ENCODE data around the gene ABCG4. TPM values are rescaled to one million over a fixed set of nuclear protein-coding genes. Genes with fewer than 3 reads are reported as not detected.

ABCG4 gene
- total and polyA plus RNA-seq, 9 of the 15 experiments (the other 6 are each of a cell fraction or from before 2014, with no cell fraction given): 0.03 to 0.11 (median 0.07) TPM; not detected in 4

GRCh38 chr11:119121008-119121810 lies 27.6 kb upstream of the ABCG4 start, which contains the start of gene HINFP (continued):
- no peak for TF ChIP-seq E4F1 (CRISPR knock-in tag; IDR thresholded peaks at IDR 0.05; ENCODE audit: borderline replicate concordance)
- no peak for TF ChIP-seq EZH2 (IDR thresholded peaks at IDR 0.05; ENCODE audit: borderline replicate concordance, low read depth, low read length)
- TF ChIP-seq ZNF407 (IDR thresholded peaks at IDR 0.05; ENCODE audit: low read depth): peak; percentile 29; the same call in 1 of the 2 replicates
- 0 out of 2 replicates have a peak, but pooled peaks have one; percentile 11 for TF ChIP-seq NBN (IDR thresholded peaks at IDR 0.05; ENCODE audit: low read depth)
- TF ChIP-seq ZNF644 (tag; IDR thresholded peaks at IDR 0.05; ENCODE audit: low read depth): no peak
- TF ChIP-seq CREBBP (IDR thresholded peaks at IDR 0.05; ENCODE audit: low read depth, low read length): no peak
- no peak for TF ChIP-seq SMARCB1 (IDR thresholded peaks at IDR 0.05; ENCODE audit: insufficient read length, low read depth)
- peak; percentile 34; the same call in 1 of the 2 replicates for TF ChIP-seq JUND (IDR thresholded peaks at IDR 0.05; ENCODE audit: borderline replicate concordance, low read depth, low read length)
- no peak; the same call in 2 of the 3 replicates for TF ChIP-seq JUND (tag; IDR thresholded peaks at IDR 0.05; ENCODE audit: borderline replicate concordance, low read depth, low read length)
- TF ChIP-seq ZNF197 (CRISPR knock-in tag; IDR thresholded peaks at IDR 0.05; ENCODE audit: low read depth): no peak
- no peak for TF ChIP-seq KLF10 (CRISPR knock-in tag; IDR thresholded peaks at IDR 0.05)
- TF ChIP-seq CTCF (IDR thresholded peaks at IDR 0.05 in 2 of 3, conservative IDR thresholded peaks at IDR 0.05 in 1 of 3; ENCODE audit: insufficient read depth in 2 of 3, low read depth in 1 of 3, low read length in 3 of 3): no peak
- no peak for TF ChIP-seq RAD21 (CRISPR knock-in tag; conservative IDR thresholded peaks at IDR 0.05 in 1 of 2, IDR thresholded peaks at IDR 0.05 in 1 of 2)
